Aorta (tissue), 5 donors: Measurements from ENCODE around the gene TSPAN10. TPM values are rescaled to one million over a fixed set of nuclear protein-coding genes. Genes with fewer than 3 reads are reported as not detected.

Experiments used
- ATAC-seq: fragments of 200-7000 bp; cut with Tn5 transposase; one replicate; pipeline ENCODE4 v1.9.1; 2022; ENCODE audit warnings: moderate library complexity; ENCODE audit not compliant: low FRiP score
- DNase-seq, 2 donors: peaks; one replicate each; pipeline ENCODE4 v3.0.0-alpha.2; 2020
- H3K27ac ChIP-seq, 2 donors: one replicate each; pipeline ENCODE4 v1.5.1; 2013; ENCODE audit warnings: low read length in 2 of 2, mild to moderate bottlenecking in 2 of 2, moderate library complexity in 2 of 2, control low read depth in 1 of 2, inconsistent platforms in 1 of 2, low read depth in 1 of 2
- H3K27me3 ChIP-seq, 2 donors: one replicate each; pipeline ENCODE4 v1.6.1; 2013; ENCODE audit warnings: control low read depth in 1 of 2, low read length in 1 of 2, mild to moderate bottlenecking in 1 of 2, moderate library complexity in 1 of 2; ENCODE audit not compliant: insufficient read depth in 2 of 2, control insufficient read depth in 1 of 2
- H3K36me3 ChIP-seq, 2 donors: one replicate each; pipeline ENCODE4 v1.6.1; 2013; ENCODE audit warnings: control low read depth in 1 of 2, low read length in 1 of 2, mild to moderate bottlenecking in 1 of 2; ENCODE audit not compliant: insufficient read depth in 2 of 2, control insufficient read depth in 1 of 2
- H3K4me1 ChIP-seq, 2 donors: one replicate each; pipeline ENCODE4 v1.6.1; 2013; ENCODE audit warnings: low read length in 2 of 2, control low read depth in 1 of 2, mild to moderate bottlenecking in 1 of 2, moderate library complexity in 1 of 2; ENCODE audit not compliant: insufficient read depth in 2 of 2, control insufficient read depth in 1 of 2
- H3K4me3 ChIP-seq, 2 donors: one replicate each; pipeline ENCODE4 v1.5.1; 2013; ENCODE audit warnings: low read length in 2 of 2, control low read depth in 1 of 2, mild to moderate bottlenecking in 1 of 2
- H3K9me3 ChIP-seq: one replicate; pipeline ENCODE4 v1.6.1; 2013; ENCODE audit warnings: mild to moderate bottlenecking, low read length; ENCODE audit not compliant: control insufficient read depth
- WGBS, 2 donors: extraction: QIAGEN DNeasy Blood & Tissue Kit; methylation state at CpG; one replicate each; pipeline ENCODE4 v1.1.7; 2013; 5-methylcytosine and 5-hydroxymethylcytosine counted together
- intact Hi-C, 2 donors: fragments of 100-400 bp; cut with DNase I; formaldehyde crosslinking; loops; one replicate each; pipeline versions ENCODE4 v1.14.2 to v1.15.0; 2022
- polyA plus RNA-seq, 2 donors: library from polyadenylated mRNA; stranded (reverse); fragments of 200-250 nt; gene quantifications; one replicate each; pipeline ENCODE4 v1.2.3, GENCODE V29; 2013
- total RNA-seq, 2 donors: library from RNA; stranded (reverse); fragmentation: NEBNext Ultra II Directional; extraction: Animal tissue kit (Norgen Biotek cat#: 25700); gene quantifications; one replicate each; pipeline ENCODE4 v1.2.1, GENCODE V29; 2021
- donor health status: healthy with polysubstance abuse.
- donor health status: Bipolar disorder and iron deficiency.
- donor health status: DM: no; HTN: no; CAD: no.
- donor health status: DM: no; HTN: no; CAD: no.
- donor health status: DM: yes; HTN: yes; CAD: no.

TSPAN10 gene
- total and polyA plus RNA-seq, 4 donors: 0.25 to 0.66 (median 0.29) TPM

DNA sequence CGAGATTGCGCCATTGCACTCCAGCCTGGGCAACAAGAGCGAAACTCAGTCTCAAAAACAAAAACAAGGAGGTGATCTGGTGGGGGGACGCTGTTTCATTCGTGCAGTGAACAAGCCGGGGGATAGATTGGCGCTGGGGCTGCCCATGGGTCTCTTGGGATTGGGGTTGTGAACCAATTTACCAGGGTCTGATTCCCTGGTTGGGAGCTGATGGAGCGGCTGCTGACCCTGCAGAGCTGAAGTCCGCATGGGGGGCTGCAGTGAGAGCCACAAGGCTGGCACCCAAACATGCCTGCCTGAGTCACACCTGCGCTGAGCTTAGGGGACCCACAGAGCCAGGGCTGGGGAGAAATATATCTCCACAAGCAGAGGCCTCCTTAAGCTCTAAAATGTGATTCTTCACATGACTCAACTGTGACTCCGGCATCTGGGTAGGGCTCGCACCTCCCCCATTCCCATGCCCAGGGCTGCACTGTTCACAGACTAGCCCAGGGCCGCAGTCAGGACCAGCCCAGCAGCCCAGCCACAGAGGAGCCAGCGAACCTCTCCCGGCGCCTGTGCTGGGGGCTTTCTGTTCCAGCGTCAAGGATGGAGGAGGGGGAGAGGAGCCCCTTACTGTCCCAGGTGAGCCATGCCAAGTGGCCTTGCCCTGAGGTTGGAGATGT lies 5.0 kb downstream of the TSPAN10 start:
- no peaks in the 10 kb centered on the region for H3K36me3 ChIP-seq
- H3K4me3 ChIP-seq: no peak overlapping the region
- no peak for DNase-seq
- no peaks in the 10 kb centered on the region for H3K4me1 ChIP-seq
- H3K27ac ChIP-seq: no peak overlapping the region
- ATAC-seq: no peak
- intact Hi-C loops: no loop called here
- no peaks in the 10 kb centered on the region for H3K9me3 ChIP-seq
- no peaks in the 10 kb centered on the region for H3K27me3 ChIP-seq
- 92 to 93% methylated on average over 16 to 17 of the region's 17 CpGs for WGBS, 2 donors

DNA sequence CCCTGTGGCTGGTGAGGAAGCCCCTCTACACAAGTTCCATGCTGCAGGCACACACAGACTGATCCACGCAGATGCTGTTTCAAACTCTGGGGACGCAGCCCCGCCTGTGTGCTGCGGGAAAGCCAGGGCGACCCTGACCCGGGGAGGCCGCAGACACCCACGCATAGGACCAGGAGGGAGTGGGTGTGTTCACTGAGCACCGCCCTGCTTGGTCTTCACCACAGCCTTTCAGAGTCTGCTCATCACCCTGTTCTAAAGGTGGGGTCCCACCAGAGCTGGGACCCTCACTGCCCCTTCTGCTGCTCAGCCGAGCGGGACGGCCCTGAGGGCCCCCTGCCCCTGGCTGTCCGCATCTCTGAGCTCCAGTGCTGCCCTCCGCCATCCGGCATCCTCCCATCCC lies 7.5 kb downstream of the TSPAN10 start:
- Histone ChIP-seq H3K4me3 (no peak overlapping the region), H3K9me3 (peaks cover 2% of the 10 kb centered on the region), H3K27me3 (no peaks in the 10 kb centered on the region), H3K36me3 (no peaks in the 10 kb centered on the region), H3K4me1 (no peaks in the 10 kb centered on the region), H3K27ac (no peak overlapping the region)
- 93 to 96% methylated on average over 15 of the region's 15 CpGs for WGBS, 2 donors
- intact Hi-C loops: no loop called here
- DNase-seq: no peak
- no peak for ATAC-seq

DNA sequence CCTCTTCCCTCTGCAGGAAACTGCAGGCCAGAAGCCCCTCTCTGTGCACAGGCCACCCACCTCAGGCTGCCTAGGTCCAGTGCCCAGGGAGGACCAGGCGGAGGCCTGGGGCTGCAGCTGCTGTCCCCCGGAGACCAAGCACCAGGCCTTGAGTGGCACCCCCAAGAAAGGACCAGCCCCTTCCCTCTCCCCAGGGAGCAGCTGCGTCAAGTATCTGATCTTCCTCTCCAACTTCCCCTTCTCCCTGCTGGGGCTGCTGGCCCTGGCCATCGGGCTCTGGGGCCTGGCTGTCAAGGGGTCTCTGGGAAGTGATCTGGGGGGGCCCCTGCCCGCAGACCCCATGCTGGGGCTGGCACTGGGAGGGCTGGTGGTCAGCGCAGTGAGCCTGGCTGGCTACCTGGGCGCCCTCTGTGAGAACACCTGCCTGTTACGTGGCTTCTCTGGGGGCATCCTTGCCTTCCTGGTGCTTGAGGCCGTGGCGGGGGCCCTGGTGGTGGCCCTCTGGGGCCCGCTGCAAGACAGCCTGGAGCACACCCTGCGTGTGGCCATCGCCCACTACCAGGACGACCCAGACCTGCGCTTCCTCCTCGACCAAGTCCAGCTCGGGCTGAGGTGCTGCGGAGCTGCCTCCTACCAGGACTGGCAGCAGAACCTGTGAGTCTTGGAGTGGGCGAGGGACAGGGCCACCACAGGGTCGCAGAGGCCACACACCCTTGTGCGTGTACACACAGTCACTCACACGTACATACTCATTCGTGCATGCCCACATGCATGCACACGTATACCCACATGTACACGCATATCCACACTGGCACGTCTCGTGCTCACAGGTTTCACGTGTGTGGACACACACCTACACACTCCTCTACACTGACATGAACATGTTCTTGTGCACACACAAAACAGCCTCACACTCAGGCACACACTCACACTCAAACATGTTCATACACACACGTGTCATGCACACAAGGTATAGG lies 8.3 kb downstream of the TSPAN10 start:
- DNase-seq: no peak
- no peak for ATAC-seq
- Histone ChIP-seq H3K4me3 (no peak overlapping the region), H3K27ac (no peak overlapping the region), H3K27me3 (no peaks in the 10 kb centered on the region), H3K9me3 (peaks cover 2% of the 10 kb centered on the region), H3K36me3 (no peaks in the 10 kb centered on the region), H3K4me1 (no peaks in the 10 kb centered on the region)
- WGBS, 2 donors: 86 to 88% methylated on average over 28 to 29 of the region's 29 CpGs
- intact Hi-C loops: no loop called here

DNA sequence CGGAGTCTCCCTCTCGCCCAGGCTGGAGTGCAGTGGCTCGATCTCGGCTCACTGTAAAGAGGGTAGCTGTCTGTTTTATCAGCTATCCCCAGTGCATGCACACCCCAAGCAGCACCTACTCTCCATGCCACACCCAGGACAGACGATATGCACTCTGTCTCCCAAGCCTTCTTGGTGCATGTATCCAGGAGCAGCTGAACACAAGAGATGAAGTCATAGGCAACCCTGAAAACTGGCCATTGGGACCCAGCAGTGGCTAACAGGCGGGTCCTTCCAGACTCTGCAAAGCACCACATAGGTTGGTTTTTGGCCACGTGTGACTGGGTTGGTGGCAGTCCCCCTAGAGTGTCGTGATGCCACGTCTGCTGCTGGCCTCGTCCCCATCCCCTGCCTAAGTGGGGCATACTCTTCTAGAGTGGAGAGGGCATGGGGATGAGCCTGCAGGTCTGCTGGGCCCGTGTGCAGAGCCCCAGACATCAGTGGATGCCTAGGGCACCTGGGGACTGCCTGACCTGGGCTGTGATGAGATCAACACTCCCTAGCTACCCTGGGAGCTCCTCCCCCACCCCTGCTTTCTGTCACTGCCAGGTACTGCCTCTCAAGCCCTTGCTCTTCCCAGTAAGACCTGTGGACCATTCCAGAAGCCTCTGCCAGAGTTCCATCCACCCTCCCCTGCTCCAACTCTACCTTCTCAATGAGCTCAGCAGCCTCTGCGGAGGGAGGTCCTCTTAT lies 10.0 kb downstream of the TSPAN10 start:
- H3K27me3 ChIP-seq: no peaks in the 10 kb centered on the region
- H3K9me3 ChIP-seq: peaks cover 2% of the 10 kb centered on the region
- intact Hi-C loops: no loop called here
- H3K4me3 ChIP-seq: no peak overlapping the region
- DNase-seq (no peak), ATAC-seq (no peak)
- WGBS, 2 donors: 58 to 67% methylated on average over 12 of the region's 12 CpGs
- H3K4me1 ChIP-seq: no peaks in the 10 kb centered on the region
- no peak overlapping the region for H3K27ac ChIP-seq
- H3K36me3 ChIP-seq: no peaks in the 10 kb centered on the region

DNA sequence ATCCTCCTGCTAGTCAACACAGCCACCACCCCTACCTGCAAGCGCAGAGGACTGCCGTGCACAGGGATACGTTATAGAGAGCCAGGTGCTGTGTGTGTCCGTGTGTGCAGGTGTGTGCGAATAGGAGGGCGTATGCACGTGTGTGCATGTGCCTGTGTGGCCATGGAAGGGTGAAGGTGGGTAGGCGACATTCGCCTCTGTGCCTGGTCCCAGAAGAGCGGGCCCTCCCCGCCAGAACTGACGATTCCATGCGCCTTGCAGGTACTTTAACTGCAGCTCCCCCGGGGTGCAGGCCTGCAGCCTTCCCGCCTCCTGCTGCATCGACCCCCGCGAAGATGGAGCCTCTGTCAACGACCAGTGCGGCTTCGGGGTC lies 10.6 kb downstream of the TSPAN10 start:
- no peak for ATAC-seq
- no peak for DNase-seq
- Histone ChIP-seq H3K4me3 (no peak overlapping the region), H3K27me3 (no peaks in the 10 kb centered on the region), H3K9me3 (peaks cover 2% of the 10 kb centered on the region), H3K36me3 (no peaks in the 10 kb centered on the region), H3K4me1 (no peaks in the 10 kb centered on the region), H3K27ac (no peak overlapping the region)
- intact Hi-C loops: no loop called here
- WGBS, 2 donors: 25% methylated on average over 21 of the region's 21 CpGs

DNA sequence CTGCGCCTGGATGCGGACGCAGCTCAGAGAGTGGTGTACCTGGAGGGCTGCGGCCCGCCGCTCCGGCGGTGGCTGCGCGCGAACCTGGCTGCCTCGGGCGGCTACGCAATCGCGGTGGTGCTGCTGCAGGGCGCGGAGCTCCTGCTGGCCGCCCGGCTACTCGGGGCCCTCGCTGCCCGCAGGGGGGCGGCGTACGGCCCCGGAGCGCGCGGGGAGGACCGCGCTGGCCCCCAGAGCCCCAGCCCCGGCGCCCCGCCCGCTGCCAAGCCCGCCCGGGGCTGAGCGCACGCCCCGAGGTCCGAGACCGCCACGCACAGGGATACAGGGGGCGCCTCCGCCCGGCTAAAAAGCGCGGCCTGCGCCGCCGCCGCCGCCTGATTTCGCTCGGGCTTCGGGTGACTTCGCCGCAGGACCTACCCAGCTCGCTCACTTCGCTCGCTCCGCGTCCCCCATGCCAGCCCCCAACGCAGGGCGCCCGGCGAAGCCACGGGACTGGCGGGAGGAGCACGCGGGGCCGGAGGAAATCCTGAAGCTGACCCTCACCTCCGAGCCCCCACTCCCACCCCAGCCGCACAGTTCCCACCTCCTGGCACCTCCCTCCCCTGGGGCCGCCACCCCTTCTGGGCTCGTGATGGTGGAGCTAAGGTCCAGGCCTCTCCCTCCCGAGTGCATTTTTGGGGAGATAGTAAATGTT lies 11.2 kb downstream of the TSPAN10 start:
- no peaks in the 10 kb centered on the region for H3K36me3 ChIP-seq
- no peak overlapping the region for H3K4me3 ChIP-seq
- no peaks in the 10 kb centered on the region for H3K4me1 ChIP-seq
- H3K9me3 ChIP-seq: peaks cover 2% of the 10 kb centered on the region
- no peak overlapping the region for H3K27ac ChIP-seq
- no peak for DNase-seq
- H3K27me3 ChIP-seq: no peaks in the 10 kb centered on the region
- no peak for ATAC-seq
- intact Hi-C loops: no loop called here
- 4% methylated on average over 44 to 78 of the region's 78 CpGs for WGBS, 2 donors

DNA sequence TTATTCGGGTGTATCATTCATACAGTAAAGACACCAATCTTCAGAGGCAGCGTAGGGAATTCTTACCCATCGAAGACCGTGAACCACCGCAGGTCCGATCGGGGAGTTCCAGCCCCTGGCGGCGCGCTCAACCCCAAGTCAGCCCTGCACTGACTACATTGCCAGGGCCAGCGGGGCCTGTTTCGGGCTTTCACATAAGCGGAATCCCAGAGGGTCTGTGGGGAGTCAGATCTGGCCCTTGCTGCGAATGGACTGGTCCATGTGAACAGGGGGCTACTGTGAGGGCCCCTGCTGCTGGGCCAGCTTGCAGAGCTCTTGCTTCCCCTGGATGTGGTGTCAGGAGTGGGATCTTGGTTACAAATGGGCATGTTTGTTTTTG lies 11.7 kb downstream of the TSPAN10 start:
- Histone ChIP-seq H3K9me3 (peaks cover 2% of the 10 kb centered on the region), H3K27ac (no peak overlapping the region), H3K27me3 (no peaks in the 10 kb centered on the region), H3K36me3 (no peaks in the 10 kb centered on the region), H3K4me3 (no peak overlapping the region), H3K4me1 (no peaks in the 10 kb centered on the region)
- 47 to 55% methylated on average over 14 of the region's 14 CpGs for WGBS, 2 donors
- intact Hi-C loops: no loop called here
- no peak for ATAC-seq
- DNase-seq: no peak

DNA sequence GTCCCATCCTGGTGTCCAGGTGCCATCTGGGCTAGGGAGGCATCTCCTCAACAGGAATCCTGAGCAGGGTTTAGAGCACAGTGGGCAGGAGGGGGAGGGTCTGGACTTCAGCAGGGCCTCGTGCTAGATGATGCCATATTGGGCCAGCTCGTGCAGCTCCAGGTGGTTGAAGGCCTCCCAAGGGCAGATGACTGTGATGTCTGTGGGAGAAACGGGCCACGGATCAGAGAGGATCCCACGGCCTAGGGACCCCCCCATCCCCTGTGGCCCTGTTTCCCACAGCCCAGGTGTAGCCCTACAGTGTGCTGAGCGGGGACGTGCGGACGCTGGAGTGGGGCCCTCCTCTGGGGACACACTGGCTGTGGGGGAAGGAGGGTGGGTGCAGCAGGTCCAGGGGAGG lies 14.0 kb downstream of the TSPAN10 start:
- Histone ChIP-seq H3K4me3 (no peak overlapping the region), H3K36me3 (no peaks in the 10 kb centered on the region), H3K9me3 (peaks cover 2% of the 10 kb centered on the region), H3K4me1 (no peaks in the 10 kb centered on the region), H3K27ac (no peak overlapping the region), H3K27me3 (no peaks in the 10 kb centered on the region)
- ATAC-seq: no peak
- intact Hi-C loops: no loop called here
- WGBS, 2 donors: 65 to 70% methylated on average over 9 of the region's 9 CpGs
- DNase-seq: no peak
